ENCODE measurements around the gene DNASE1L2. TPM values are rescaled to one million over a fixed set of nuclear protein-coding genes. Genes with fewer than 3 reads are reported as not detected.

The DNASE1L2 gene
- total and polyA plus RNA-seq, 4 donors, result 0.13 to 0.67 (median 0.28) TPM

DNA sequence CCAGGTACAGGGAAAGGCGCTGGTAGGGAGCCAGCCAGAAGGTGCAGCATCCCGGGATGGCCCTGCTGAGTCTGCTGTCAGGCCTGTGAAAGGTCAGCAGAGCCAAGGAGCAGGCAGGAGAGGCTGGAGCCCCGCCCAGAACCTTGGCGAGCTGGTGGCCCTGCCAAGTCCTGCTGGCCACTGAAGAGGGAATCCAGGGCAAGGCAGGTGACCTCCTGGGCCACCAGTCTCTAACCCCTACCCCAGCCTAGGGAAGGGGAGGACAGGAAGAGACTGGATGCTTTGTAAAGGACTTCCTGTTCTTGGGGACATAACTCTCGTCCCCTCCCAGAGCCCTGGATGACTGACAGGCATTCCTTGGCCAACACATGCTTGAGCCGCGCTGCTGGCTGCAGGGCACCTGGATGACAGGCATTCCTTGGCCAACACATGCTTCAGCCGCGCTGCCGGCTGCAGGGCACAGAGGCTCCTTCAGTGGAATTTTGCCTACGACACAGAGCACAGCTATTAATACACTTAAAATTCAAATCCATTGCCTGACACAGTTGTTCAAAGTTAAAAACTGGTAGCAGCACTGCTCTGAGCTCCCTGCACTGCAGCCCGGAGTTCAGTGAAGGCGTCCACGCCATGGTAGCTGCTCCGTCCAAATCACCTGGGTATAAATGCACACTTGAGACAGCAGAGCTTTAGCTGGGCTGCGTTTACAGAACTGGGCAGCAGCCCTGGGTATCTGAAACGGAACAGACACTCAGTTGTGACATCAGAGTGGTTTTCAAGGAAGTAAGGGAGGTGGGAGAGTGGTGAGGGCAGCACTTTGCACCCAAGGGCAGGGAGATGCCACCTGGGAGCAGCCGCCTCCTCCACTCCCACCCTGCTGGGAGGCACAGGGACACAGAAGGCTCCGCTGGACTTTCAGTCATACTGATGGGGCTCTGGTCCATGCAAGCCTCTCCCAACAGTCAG is 23.6 kb upstream of the DNASE1L2 start:
- Histone ChIP-seq H3K9me3 (ENCODE audit: control insufficient read depth in 4 of 4, low read length in 3 of 4) (no peaks in the 10 kb centered on the region), H3K9ac (ENCODE audit: low read depth in 1 of 2, low read length in 2 of 2) (no peak overlapping the region), H3K4me1 (ENCODE audit: control insufficient read depth in 4 of 4, insufficient read depth in 4 of 4, low read length in 3 of 4) (peaks cover 5 to 24% (median 19%) of the 10 kb centered on the region in 4 donors), H3K27me3 (ENCODE audit: control insufficient read depth in 4 of 4, insufficient read depth in 4 of 4, low read length in 3 of 4) (no peaks in the 10 kb centered on the region), H3K27ac (ENCODE audit: low read depth in 1 of 2, low read length in 2 of 2) (no peak overlapping the region), H3K4me3 (ENCODE audit: low read depth in 1 of 3, low read length in 3 of 3) (no peak overlapping the region), H3K36me3 (ENCODE audit: control insufficient read depth in 4 of 4, insufficient read depth in 3 of 4, low read depth in 1 of 4, low read length in 3 of 4) (peaks cover 0 to 17% (median 6%) of the 10 kb centered on the region in 4 donors)
- WGBS, result 78% methylated on average over 19 of the region's 19 CpGs
- no peak for TF ChIP-seq RXRA (IDR thresholded peaks at IDR 0.05)
- TF ChIP-seq YY1 (IDR thresholded peaks at IDR 0.05), result no peak
- DNase-seq (ENCODE audit: low spot score), result no peak

DNA sequence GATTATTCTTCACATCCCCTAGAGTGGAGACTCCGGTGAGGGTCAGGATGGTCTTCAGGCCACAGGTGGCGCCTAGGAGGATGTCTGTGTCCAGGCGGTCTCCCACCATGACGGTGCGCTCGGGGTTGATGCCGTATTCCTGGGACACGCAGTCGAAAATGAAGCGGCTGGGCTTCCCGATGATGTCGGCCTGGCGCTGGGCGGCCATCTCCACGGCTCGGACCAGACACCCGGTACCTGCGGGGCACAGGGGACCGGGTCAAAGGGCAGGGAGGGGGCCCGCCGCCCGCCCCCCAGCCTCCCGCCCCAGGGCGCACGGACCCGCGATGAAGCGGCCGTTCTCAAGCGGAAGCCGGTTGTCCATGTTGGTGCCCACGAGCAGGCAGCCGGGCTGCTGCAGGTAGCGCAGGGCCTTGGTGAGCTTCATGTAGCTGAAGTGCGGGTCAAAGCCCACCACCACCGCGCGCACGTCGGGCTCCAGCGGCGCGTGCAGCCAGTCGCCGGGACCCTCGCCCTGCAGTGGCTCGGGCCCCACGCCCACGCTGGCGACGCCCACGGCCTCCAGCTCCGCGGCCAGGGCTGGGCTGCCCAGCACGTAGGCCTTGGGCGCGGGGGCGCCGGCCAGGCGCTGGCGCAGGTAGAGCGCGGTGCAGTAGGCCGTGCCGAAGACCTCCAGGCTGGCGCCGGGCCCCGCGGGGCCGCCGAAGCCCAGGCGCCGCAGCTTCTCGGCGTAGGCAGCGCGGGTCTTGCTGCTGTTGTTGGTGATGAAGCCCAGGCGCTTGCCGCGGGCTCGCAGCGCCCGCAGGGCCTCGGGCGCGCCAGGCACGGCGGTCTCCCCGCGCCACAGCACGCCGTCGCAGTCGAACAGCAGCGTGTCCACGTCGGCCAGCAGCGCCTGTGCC is 22.2 kb upstream of the DNASE1L2 start:
- peak overlapping the region; percentile 34 to 69 for H3K27ac ChIP-seq (ENCODE audit: low read depth in 1 of 2, low read length in 2 of 2)
- DNase-seq (ENCODE audit: low spot score), result no peak
- peak overlapping the region; percentile 59 to 93 (median 75) for H3K4me3 ChIP-seq (ENCODE audit: low read depth in 1 of 3, low read length in 3 of 3)
- no peaks in the 10 kb centered on the region for H3K27me3 ChIP-seq (ENCODE audit: control insufficient read depth in 4 of 4, insufficient read depth in 4 of 4, low read length in 3 of 4)
- H3K9ac ChIP-seq (ENCODE audit: low read depth in 1 of 2, low read length in 2 of 2), result peak overlapping the region; percentile 41 to 74
- peaks cover 0 to 5% (median 2%) of the 10 kb centered on the region in 4 donors for H3K36me3 ChIP-seq (ENCODE audit: control insufficient read depth in 4 of 4, insufficient read depth in 3 of 4, low read depth in 1 of 4, low read length in 3 of 4)
- H3K9me3 ChIP-seq (ENCODE audit: control insufficient read depth in 4 of 4, low read length in 3 of 4), result no peaks in the 10 kb centered on the region
- H3K4me1 ChIP-seq (ENCODE audit: control insufficient read depth in 4 of 4, insufficient read depth in 4 of 4, low read length in 3 of 4), result peaks cover 5 to 24% (median 19%) of the 10 kb centered on the region in 4 donors
- WGBS, result 2% methylated on average over 98 of the region's 98 CpGs
- TF ChIP-seq HNF4G (IDR thresholded peaks at IDR 0.05) (no peak), RAD21 (IDR thresholded peaks at IDR 0.05) (no peak)
- TF ChIP-seq, protein P1, sequence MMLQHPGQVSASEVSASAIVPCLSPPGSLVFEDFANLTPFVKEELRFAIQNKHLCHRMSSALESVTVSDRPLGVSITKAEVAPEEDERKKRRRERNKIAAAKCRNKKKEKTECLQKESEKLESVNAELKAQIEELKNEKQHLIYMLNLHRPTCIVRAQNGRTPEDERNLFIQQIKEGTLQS (IDR thresholded peaks at IDR 0.05), result no peak
- TF ChIP-seq, protein P2, sequence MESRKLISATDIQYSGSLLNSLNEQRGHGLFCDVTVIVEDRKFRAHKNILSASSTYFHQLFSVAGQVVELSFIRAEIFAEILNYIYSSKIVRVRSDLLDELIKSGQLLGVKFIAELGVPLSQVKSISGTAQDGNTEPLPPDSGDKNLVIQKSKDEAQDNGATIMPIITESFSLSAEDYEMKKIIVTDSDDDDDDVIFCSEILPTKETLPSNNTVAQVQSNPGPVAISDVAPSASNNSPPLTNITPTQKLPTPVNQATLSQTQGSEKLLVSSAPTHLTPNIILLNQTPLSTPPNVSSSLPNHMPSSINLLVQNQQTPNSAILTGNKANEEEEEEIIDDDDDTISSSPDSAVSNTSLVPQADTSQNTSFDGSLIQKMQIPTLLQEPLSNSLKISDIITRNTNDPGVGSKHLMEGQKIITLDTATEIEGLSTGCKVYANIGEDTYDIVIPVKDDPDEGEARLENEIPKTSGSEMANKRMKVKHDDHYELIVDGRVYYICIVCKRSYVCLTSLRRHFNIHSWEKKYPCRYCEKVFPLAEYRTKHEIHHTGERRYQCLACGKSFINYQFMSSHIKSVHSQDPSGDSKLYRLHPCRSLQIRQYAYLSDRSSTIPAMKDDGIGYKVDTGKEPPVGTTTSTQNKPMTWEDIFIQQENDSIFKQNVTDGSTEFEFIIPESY (IDR thresholded peaks at IDR 0.05), result no peak

DNA sequence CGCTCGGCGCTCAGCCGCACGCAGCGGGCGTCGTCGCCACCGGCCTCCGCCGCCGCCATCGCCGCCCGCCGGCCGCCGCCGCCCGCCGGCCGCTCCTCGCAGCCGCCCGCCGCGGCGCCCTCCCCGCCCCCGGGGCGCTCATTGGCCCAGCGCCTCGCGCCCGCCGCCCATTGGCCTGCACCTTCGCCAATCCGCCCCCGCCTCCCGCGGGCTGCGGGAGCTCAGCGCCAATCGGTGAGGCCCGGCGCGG is 21.6 kb upstream of the DNASE1L2 start, which contains the start of gene PGP:
Gene PGP, minus strand, starts transcription at position 122 of the 250 bp plus-strand sequence. Its CDS starts 63 bp downstream, at position 59.
- Histone ChIP-seq H3K9me3 (ENCODE audit: control insufficient read depth in 4 of 4, low read length in 3 of 4) (no peaks in the 10 kb centered on the region), H3K27me3 (ENCODE audit: control insufficient read depth in 4 of 4, insufficient read depth in 4 of 4, low read length in 3 of 4) (no peaks in the 10 kb centered on the region), H3K4me1 (ENCODE audit: control insufficient read depth in 4 of 4, insufficient read depth in 4 of 4, low read length in 3 of 4) (peaks cover 5 to 24% (median 19%) of the 10 kb centered on the region in 4 donors), H3K36me3 (ENCODE audit: control insufficient read depth in 4 of 4, insufficient read depth in 3 of 4, low read depth in 1 of 4, low read length in 3 of 4) (peaks cover 0 to 3% (median under 1%) of the 10 kb centered on the region in 4 donors), H3K4me3 (ENCODE audit: low read depth in 1 of 3, low read length in 3 of 3) (peak within 1 kb of the TSS; percentile 76 to 93 (median 82)), H3K9ac (ENCODE audit: low read depth in 1 of 2, low read length in 2 of 2) (peak within 1 kb of the TSS; percentile 93 to 94), H3K27ac (ENCODE audit: low read depth in 1 of 2, low read length in 2 of 2) (peak within 1 kb of the TSS; percentile 96 to 98)
- WGBS, result under 1% methylated on average over 48 of the region's 48 CpGs
- no peak for DNase-seq (ENCODE audit: low spot score)
- TF ChIP-seq EGR1 (IDR thresholded peaks at IDR 0.05; ENCODE audit: low read depth in 2 of 2), result peak in 1 of 2 donors; percentile 72
- TF ChIP-seq, protein P3, sequence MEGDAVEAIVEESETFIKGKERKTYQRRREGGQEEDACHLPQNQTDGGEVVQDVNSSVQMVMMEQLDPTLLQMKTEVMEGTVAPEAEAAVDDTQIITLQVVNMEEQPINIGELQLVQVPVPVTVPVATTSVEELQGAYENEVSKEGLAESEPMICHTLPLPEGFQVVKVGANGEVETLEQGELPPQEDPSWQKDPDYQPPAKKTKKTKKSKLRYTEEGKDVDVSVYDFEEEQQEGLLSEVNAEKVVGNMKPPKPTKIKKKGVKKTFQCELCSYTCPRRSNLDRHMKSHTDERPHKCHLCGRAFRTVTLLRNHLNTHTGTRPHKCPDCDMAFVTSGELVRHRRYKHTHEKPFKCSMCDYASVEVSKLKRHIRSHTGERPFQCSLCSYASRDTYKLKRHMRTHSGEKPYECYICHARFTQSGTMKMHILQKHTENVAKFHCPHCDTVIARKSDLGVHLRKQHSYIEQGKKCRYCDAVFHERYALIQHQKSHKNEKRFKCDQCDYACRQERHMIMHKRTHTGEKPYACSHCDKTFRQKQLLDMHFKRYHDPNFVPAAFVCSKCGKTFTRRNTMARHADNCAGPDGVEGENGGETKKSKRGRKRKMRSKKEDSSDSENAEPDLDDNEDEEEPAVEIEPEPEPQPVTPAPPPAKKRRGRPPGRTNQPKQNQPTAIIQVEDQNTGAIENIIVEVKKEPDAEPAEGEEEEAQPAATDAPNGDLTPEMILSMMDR (IDR thresholded peaks at IDR 0.05; ENCODE audit: low read depth, low read length, missing input control), result no peak

All from liver (tissue), 9 donors.